Effector memory CD4-positive, alpha-beta T cell (primary cell): ENCODE measurements around the gene KLHL29.

Experiments used
- DNase-seq, 3 donors: peaks; one replicate each; pipeline ENCODE4 v3.0.0-alpha.2; 2020
- H3K27ac ChIP-seq: 2 replicates; pipeline ENCODE4 v1.7.0; 2013; ENCODE audit warnings: mild to moderate bottlenecking, low read length, moderate library complexity; ENCODE audit not compliant: insufficient read depth, poor library complexity, severe bottlenecking
- H3K27me3 ChIP-seq: replicated peaks from 2 replicates; pipeline ENCODE4 v1.7.0; 2013; ENCODE audit warnings: mild to moderate bottlenecking, low read length; ENCODE audit not compliant: insufficient read depth, control insufficient read depth, poor library complexity, severe bottlenecking
- H3K36me3 ChIP-seq: 2 replicates; pipeline ENCODE4 v1.7.0; 2013; ENCODE audit warnings: mild to moderate bottlenecking, low read length, moderate library complexity; ENCODE audit not compliant: control insufficient read depth, insufficient read depth
- H3K4me1 ChIP-seq: 2 replicates; pipeline ENCODE4 v1.7.0; 2013; ENCODE audit warnings: low read length, mild to moderate bottlenecking; ENCODE audit not compliant: control insufficient read depth, insufficient read depth, poor library complexity, severe bottlenecking
- H3K4me3 ChIP-seq: 2 replicates; pipeline ENCODE4 v1.7.0; 2013; ENCODE audit warnings: low read length, low read depth, mild to moderate bottlenecking; ENCODE audit not compliant: insufficient read depth, poor library complexity, severe bottlenecking
- H3K9me3 ChIP-seq: 2 replicates; pipeline ENCODE4 v1.7.0; 2013; ENCODE audit warnings: mild to moderate bottlenecking, low read length, moderate library complexity; ENCODE audit not compliant: control insufficient read depth

The KLHL29 gene

DNA sequence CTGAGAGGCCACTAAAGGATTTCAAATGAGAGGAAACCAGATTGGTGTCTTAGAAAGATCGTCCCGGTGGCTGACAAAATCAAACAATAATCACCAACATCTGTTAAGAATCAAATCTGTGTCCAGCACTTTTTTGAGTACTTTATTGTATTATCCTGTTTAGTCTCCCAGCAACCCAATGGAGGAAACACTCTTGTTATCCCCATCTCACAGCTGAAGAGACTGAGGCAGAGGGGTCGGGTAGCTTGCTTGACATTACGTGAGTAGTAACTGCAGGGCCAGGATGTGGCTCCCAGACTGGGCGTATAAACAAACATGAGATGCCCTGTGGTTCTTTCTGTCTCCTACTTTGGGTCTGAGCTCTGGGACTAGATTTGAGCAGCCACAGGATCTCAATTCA, 76.0 kb downstream of the KLHL29 start:
- Histone ChIP-seq H3K27me3 (no peaks in the 10 kb centered on the region), H3K36me3 (no peaks in the 10 kb centered on the region), H3K27ac (no peak overlapping the region), H3K4me1 (no peaks in the 10 kb centered on the region), H3K4me3 (no peak overlapping the region), H3K9me3 (no peaks in the 10 kb centered on the region)
- no peak for DNase-seq

DNA sequence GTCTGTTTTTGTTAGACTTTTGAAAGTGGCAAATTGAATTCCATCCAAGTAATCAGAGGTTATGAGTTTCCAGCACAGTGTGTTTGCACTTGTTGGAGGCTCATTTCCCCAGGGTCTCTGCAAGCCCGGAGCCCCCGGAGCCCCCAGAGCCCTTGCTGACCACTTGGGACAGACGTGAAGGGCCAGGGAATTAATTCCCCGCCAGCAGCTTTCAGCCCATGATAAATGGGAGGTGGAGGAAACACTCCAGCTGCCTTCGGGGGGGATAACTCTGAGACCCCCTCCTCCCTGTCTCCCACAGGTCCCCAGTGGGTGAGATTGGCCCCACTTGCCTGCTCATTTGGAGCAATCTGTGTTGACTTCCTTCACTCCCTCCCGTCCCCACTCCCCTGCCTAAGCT, 79.2 kb downstream of the KLHL29 start:
- no peaks in the 10 kb centered on the region for H3K9me3 ChIP-seq
- no peak overlapping the region for H3K4me3 ChIP-seq
- no peak overlapping the region for H3K27ac ChIP-seq
- no peaks in the 10 kb centered on the region for H3K4me1 ChIP-seq
- no peak for DNase-seq
- no peaks in the 10 kb centered on the region for H3K36me3 ChIP-seq
- H3K27me3 ChIP-seq, result no peaks in the 10 kb centered on the region

DNA sequence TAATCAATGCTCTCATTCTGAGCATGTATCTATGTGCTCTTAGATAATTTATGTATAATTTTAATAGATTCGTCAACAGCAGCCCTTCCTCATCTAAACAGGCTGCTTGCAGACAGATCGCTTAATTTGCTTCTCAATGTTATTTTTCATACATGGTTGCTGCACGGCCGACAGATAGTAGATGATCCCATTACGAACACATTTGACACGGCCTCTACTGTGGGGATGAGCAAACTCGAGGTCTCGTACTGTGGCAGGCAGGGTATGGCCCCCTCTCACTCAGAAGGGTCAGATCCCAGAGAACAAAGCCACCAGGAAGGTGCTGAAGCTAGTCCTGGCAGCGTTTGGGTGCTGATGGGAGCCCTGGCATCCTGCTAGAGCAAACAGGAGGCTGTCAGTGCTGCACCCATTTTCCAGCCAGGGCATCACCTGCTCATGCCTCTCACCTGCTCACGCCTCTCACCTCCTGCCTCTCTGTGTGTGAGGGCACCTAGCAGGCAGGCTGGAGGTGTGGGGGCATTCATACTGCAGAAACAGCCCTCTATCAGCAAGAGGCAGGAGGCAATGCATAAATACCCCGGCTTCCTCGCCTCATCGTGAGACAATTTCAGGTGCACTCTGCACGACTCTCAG, 80.0 kb downstream of the KLHL29 start:
- no peaks in the 10 kb centered on the region for H3K36me3 ChIP-seq
- H3K27ac ChIP-seq, result no peak overlapping the region
- H3K27me3 ChIP-seq, result no peaks in the 10 kb centered on the region
- H3K4me3 ChIP-seq, result no peak overlapping the region
- H3K9me3 ChIP-seq, result no peaks in the 10 kb centered on the region
- no peaks in the 10 kb centered on the region for H3K4me1 ChIP-seq
- DNase-seq, result no peak

DNA sequence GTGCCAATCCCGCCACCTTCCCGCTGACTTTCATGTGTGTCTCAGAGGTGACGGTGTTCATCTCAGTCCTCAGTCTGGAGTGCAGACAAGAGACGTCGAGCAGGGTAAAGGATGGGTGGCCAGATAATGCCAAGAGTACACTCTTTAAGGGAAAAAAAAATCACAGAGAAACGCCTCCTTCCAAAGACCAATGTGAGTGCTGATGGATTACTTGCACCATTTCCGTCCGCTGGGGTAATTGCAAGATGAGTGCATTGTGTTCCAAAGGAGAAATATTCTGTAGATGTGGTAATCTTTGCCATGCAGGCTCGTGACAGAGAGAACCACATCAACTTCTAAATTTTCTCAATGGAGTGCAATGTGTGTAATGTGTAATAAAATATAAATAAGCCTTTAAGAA, 81.0 kb downstream of the KLHL29 start:
- Histone ChIP-seq H3K27me3 (no peaks in the 10 kb centered on the region), H3K36me3 (no peaks in the 10 kb centered on the region), H3K4me1 (no peaks in the 10 kb centered on the region), H3K27ac (no peak overlapping the region), H3K9me3 (no peaks in the 10 kb centered on the region), H3K4me3 (no peak overlapping the region)
- DNase-seq, result no peak

DNA sequence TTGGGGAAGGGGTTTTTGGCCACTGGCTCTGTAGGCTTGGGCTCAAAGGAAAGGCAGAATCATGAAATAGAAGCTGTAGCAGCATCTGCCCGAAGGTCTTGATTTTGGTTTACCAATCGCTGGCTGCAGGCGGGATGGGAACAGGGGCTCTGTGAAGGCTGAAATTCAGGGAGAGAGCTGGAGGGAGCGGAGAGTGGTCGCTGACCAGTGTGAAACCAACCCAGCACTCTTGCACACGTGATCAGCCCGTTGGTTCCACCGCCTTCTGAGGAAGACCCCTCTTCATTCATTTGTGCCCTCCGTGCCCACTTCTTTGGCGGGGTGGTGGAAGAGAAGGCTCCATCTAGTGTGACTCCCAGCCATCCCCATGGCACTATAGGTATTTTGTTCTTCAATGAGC, 82.6 kb downstream of the KLHL29 start:
- no peaks in the 10 kb centered on the region for H3K4me1 ChIP-seq
- no peaks in the 10 kb centered on the region for H3K36me3 ChIP-seq
- no peaks in the 10 kb centered on the region for H3K9me3 ChIP-seq
- H3K27me3 ChIP-seq, result no peaks in the 10 kb centered on the region
- no peak for DNase-seq
- H3K4me3 ChIP-seq, result no peak overlapping the region
- H3K27ac ChIP-seq, result no peak overlapping the region

DNA sequence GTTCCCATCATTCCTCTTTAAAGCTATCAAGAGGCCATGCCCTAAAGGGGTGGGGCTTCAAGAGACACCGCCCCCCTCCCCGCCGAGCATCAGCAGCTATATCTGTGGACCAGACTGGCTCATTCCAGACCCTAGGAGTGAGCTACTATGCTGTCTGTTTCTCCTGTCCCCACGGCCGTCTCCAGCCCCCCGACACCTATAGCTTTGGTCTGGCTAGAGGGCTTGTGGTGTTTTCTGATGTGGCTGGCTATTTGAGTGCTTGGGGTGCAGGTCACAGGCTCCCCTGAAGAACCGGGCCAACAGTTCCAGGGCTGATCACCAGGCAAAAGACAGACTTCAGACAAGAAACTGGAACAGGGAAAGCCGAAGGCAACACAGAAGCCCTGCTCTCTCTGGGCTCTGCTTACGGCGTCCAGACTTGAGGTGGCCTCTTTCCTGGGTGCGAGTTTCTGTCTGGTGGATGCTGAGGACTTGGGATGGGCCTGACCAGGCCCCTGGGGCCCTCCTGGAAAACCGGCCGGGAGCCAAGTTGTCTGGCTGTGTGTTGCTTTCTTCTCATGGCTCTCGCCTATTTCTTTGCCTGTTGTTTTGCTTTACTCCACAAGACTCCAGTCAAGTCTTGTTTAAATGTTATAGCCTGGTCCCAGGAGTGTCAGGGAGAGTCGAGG, 83.6 kb downstream of the KLHL29 start:
- no peaks in the 10 kb centered on the region for H3K4me1 ChIP-seq
- no peaks in the 10 kb centered on the region for H3K27me3 ChIP-seq
- H3K9me3 ChIP-seq, result no peaks in the 10 kb centered on the region
- no peak for DNase-seq
- no peak overlapping the region for H3K27ac ChIP-seq
- H3K4me3 ChIP-seq, result no peak overlapping the region
- no peaks in the 10 kb centered on the region for H3K36me3 ChIP-seq

DNA sequence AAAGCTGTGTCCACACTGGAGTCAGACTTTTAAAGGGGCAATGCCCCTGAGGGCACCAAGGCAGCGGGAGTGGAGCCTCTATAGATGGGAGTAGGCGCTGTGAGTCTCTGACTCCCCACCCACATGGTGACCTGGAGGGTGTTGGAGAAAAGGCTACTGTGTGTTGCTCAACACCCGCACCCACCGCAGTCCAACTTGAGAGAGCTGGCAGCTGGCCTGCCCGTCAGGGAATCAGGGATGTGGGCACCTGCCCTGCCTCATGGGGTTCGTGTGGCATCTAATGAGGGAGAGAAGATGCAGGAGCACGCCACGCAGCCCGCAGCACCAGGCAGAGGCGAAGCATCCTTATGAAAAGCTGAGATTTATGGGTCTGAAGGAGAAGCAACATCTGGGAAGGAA, 84.2 kb downstream of the KLHL29 start:
- H3K36me3 ChIP-seq, result no peaks in the 10 kb centered on the region

DNA sequence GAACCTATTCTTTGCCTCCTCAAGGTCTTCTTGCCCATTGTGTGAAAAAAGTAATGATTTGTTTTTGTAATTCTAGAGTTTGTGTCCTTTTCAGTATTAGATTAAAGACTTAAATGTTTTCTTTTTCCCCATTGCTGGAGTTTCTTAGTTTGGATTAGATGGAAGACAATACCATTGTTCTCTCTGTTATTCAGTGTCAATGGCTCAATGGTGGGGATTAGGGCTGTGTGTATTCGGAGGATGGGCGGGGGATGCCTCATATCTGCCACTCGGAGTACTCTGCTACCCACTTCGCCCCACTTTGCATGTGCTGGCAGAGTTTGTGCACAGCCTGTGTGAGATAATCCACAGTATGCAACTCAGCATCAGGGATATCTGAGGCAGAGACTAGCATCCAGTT, 90.1 kb downstream of the KLHL29 start:
- H3K27ac ChIP-seq, result no peak overlapping the region
- no peaks in the 10 kb centered on the region for H3K9me3 ChIP-seq
- H3K27me3 ChIP-seq, result no peaks in the 10 kb centered on the region
- H3K4me1 ChIP-seq, result no peaks in the 10 kb centered on the region
- no peak overlapping the region for H3K4me3 ChIP-seq
- no peaks in the 10 kb centered on the region for H3K36me3 ChIP-seq
- no peak for DNase-seq

More for the DNA sequence above, 84.2 kb downstream of the KLHL29 start:
- Histone ChIP-seq H3K27me3 (no peaks in the 10 kb centered on the region), H3K9me3 (no peaks in the 10 kb centered on the region), H3K4me1 (no peaks in the 10 kb centered on the region), H3K4me3 (no peak overlapping the region), H3K27ac (no peak overlapping the region)
- no peak for DNase-seq

DNA sequence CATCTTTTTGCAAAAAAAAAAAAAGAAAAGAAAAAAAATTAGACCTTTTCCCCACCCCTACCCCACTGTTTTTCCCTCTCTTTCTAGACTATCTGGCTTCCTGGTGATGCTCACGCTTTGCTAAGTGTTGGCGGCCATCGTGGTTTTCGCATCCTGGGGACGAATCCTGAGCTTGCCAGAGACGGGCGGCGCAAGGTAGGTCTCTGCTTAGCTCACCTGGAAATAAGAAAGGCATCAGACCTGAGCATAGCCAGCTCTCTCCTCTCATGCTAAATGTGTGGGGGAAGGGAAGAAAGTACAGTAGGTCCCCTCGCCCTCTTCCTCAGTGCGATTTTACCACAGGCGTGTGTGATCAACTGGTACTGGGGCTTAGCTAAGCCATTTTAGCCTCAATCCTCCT, 90.5 kb downstream of the KLHL29 start:
- H3K27ac ChIP-seq, result no peak overlapping the region
- H3K27me3 ChIP-seq, result no peaks in the 10 kb centered on the region
- no peak overlapping the region for H3K4me3 ChIP-seq
- H3K4me1 ChIP-seq, result no peaks in the 10 kb centered on the region
- H3K36me3 ChIP-seq, result no peaks in the 10 kb centered on the region
- no peaks in the 10 kb centered on the region for H3K9me3 ChIP-seq
- no peak for DNase-seq

DNA sequence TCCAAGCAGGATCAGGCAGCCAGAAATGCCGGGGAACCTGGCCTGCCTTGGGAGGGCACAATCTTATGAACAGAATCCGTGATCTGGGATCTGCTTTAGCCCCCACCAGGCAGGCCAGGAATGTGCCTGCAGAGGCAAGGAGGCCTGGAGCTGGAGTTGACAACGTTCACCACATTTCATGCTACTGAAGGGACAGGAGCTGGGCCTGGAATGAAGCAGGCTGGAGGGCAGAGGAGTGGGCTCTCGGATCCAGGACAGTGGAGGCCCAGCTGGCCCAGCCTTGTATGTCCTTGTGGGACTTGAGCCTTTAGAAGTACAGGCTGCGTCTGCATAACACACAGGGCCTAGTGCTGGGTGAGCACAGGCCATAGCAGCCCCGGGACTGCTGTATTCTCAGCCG, 91.8 kb downstream of the KLHL29 start:
- H3K4me1 ChIP-seq, result no peaks in the 10 kb centered on the region
- no peaks in the 10 kb centered on the region for H3K9me3 ChIP-seq
- H3K4me3 ChIP-seq, result no peak overlapping the region
- no peak for DNase-seq
- H3K27ac ChIP-seq, result no peak overlapping the region
- H3K27me3 ChIP-seq, result no peaks in the 10 kb centered on the region
- H3K36me3 ChIP-seq, result no peaks in the 10 kb centered on the region
